D721Med (cell line): ENCODE results near the gene AP3S2.

ENCODE experiments used
- DNase-seq: peaks from one replicate; pipeline ENCODE4 v3.0.0; 2011; ENCODE audit warnings: low spot score; ENCODE audit not compliant: insufficient read length
- FAIRE-seq: peaks from 2 replicates; lab custom pipeline; 2011; peaks lifted over from hg19 to GRCh38; lab: Jason Lieb, UNC
- CTCF ChIP-seq: IDR thresholded peaks from 2 replicates; pipeline ENCODE4 v1.5.1; 2012; ENCODE audit warnings: mild to moderate bottlenecking, control low read depth; ENCODE audit not compliant: insufficient read depth; ENCODE audit errors: missing control alignments

Gene AP3S2

GRCh38 chr15:89802231-89802928 lies 91.4 kb downstream of the AP3S2 start:
- TF ChIP-seq CTCF = no peak
- FAIRE-seq = no peak
- DNase-seq = no peak

GRCh38 chr15:89801471-89802195 lies 92.2 kb downstream of the AP3S2 start:
- FAIRE-seq = no peak
- TF ChIP-seq CTCF = no peak

GRCh38 chr15:89799918-89800498 lies 93.8 kb downstream of the AP3S2 start:
- no peak for TF ChIP-seq CTCF
- FAIRE-seq (no peak), DNase-seq (no peak)

More at GRCh38 chr15:89801471-89802195, 92.2 kb downstream of the AP3S2 start:
- no peak for DNase-seq

GRCh38 chr15:89799011-89799911 lies 94.5 kb downstream of the AP3S2 start:
- no peak for DNase-seq
- FAIRE-seq = no peak
- TF ChIP-seq CTCF = no peak

GRCh38 chr15:89797678-89798201 lies 96.1 kb downstream of the AP3S2 start:
- TF ChIP-seq CTCF = no peak
- FAIRE-seq = no peak
- DNase-seq = no peak

- no peak for TF ChIP-seq CTCF
- no peak for FAIRE-seq
Observed at GRCh38 chr15:89795996-89796395, 97.8 kb downstream of the AP3S2 start.

More at GRCh38 chr15:89795996-89796395, 97.8 kb downstream of the AP3S2 start:
- DNase-seq = no peak
